Esophagus squamous epithelium (tissue), 5 donors: ENCODE measurements around the gene TMEM132D. TPM values are rescaled to one million over a fixed set of nuclear protein-coding genes. Genes with fewer than 3 reads are reported as not detected.

Experiments used
- DNase-seq: peaks from one replicate; lab custom pipeline; 2025; lab: John Stamatoyannopoulos, UW
- H3K27ac ChIP-seq, 4 donors: fragments of 200-600 bp; sonication (generic); one replicate each; pipeline ENCODE4 v1.5.1; 2016 to 2019; ENCODE audit warnings: mild to moderate bottlenecking in 1 of 4
- H3K27me3 ChIP-seq, 4 donors: fragments of 200-600 bp; sonication (generic); 1 replicate in 3 of 4; 2 replicates in 1 of 4; pipeline versions ENCODE4 v1.5.1 to v1.6.0; 2017 to 2021; ENCODE audit warnings: antibody characterized with exemption in 1 of 4
- H3K36me3 ChIP-seq, 3 donors: fragments of 200-600 bp; sonication (generic); one replicate each; pipeline ENCODE4 v1.5.1; 2016 to 2019
- H3K4me1 ChIP-seq, 3 donors: fragments of 200-600 bp; sonication (generic); one replicate each; pipeline ENCODE4 v1.5.1; 2017 to 2019
- H3K4me3 ChIP-seq, 4 donors: fragments of 200-600 bp; sonication (generic); 1 replicate in 3 of 4; 2 replicates in 1 of 4; pipeline ENCODE4 v1.5.1; 2016 to 2019; ENCODE audit warnings: mild to moderate bottlenecking in 2 of 4, moderate library complexity in 1 of 4
- H3K9me3 ChIP-seq, 3 donors: fragments of 200-600 bp; sonication (generic); one replicate each; pipeline ENCODE4 v1.5.1; 2016 to 2019
- CTCF ChIP-seq, 6 experiments: fragments of 450-650 bp in 4 of 6; fragments of 200-600 bp in 2 of 6; sonication (generic) in 2 of 6; IDR thresholded peaks; one replicate each; pipeline ENCODE4 v1.5.1; 2016 to 2019; ENCODE audit warnings: antibody characterized with exemption in 6 of 6, mild to moderate bottlenecking in 4 of 6, moderate library complexity in 4 of 6
- POLR2A ChIP-seq, 4 donors: fragments of 450-650 bp; IDR thresholded peaks; one replicate each; pipeline ENCODE4 v1.6.1; 2017; ENCODE audit warnings: antibody characterized with exemption in 4 of 4, mild to moderate bottlenecking in 4 of 4, moderate library complexity in 3 of 4
- WGBS, 2 donors: methylation state at CpG; one replicate each; pipeline ENCODE4 v1.1.5; 2018; 5-methylcytosine and 5-hydroxymethylcytosine counted together
- intact Hi-C: fragments of 100-400 bp; cut with DNase I; formaldehyde crosslinking; loops from one replicate; pipeline ENCODE4 v1.15.0; 2022
- total RNA-seq, 4 donors: library from RNA; depleted of rRNA; stranded (reverse); fragments of >200 nt; gene quantifications; one replicate each; pipeline ENCODE4 v1.1.0, GENCODE V29; 2016
- donor health status: DM: yes; HTN: yes; CAD: no.

The TMEM132D gene
- total RNA-seq, 4 donors from 2014 or later = not detected

- TF ChIP-seq CTCF (IDR thresholded peaks at IDR 0.05) (no peak), POLR2A (IDR thresholded peaks at IDR 0.05) (no peak)
- Histone ChIP-seq H3K4me1 (no peaks in the 10 kb centered on the region), H3K36me3 (no peaks in the 10 kb centered on the region), H3K9me3 (no peaks in the 10 kb centered on the region), H3K27ac (no peak overlapping the region), H3K27me3 (peaks cover 0 to 6% (median 0%) of the 10 kb centered on the region in 4 donors), H3K4me3 (no peak overlapping the region)
- WGBS, 2 donors = 48 to 49% methylated on average over 4 of the region's 4 CpGs
- no peak for DNase-seq
- intact Hi-C loops = no loop called here
These were observed 672.8 kb downstream of the TMEM132D start for GRCh38 chr12:129230995-129231394.

- Histone ChIP-seq H3K27ac (no peak overlapping the region), H3K4me3 (no peak overlapping the region), H3K27me3 (peaks cover 0 to 6% (median 0%) of the 10 kb centered on the region in 4 donors), H3K9me3 (no peaks in the 10 kb centered on the region), H3K36me3 (no peaks in the 10 kb centered on the region), H3K4me1 (no peaks in the 10 kb centered on the region)
- TF ChIP-seq POLR2A (IDR thresholded peaks at IDR 0.05) (no peak), CTCF (IDR thresholded peaks at IDR 0.05) (no peak)
- intact Hi-C loops = no loop called here
- DNase-seq = no peak
- 58% methylated on average over 6 of the region's 6 CpGs for WGBS, 2 donors
These were observed 677.0 kb downstream of the TMEM132D start for GRCh38 chr12:129226851-129227250.

- peaks cover 0 to 6% (median 0%) of the 10 kb centered on the region in 4 donors for H3K27me3 ChIP-seq
- no peak for TF ChIP-seq CTCF (IDR thresholded peaks at IDR 0.05)
- no peak for TF ChIP-seq POLR2A (IDR thresholded peaks at IDR 0.05)
- DNase-seq = no peak
- no peaks in the 10 kb centered on the region for H3K4me1 ChIP-seq
- 66 to 73% methylated on average over 7 of the region's 7 CpGs for WGBS, 2 donors
- no peak overlapping the region for H3K27ac ChIP-seq
- no peaks in the 10 kb centered on the region for H3K9me3 ChIP-seq
- H3K36me3 ChIP-seq = no peaks in the 10 kb centered on the region
- H3K4me3 ChIP-seq = no peak overlapping the region
- intact Hi-C loops = no loop called here
These were observed 677.8 kb downstream of the TMEM132D start for GRCh38 chr12:129226005-129226404.

- no peaks in the 10 kb centered on the region for H3K36me3 ChIP-seq
- DNase-seq = no peak
- peaks cover 0 to 10% (median 0%) of the 10 kb centered on the region in 3 donors for H3K9me3 ChIP-seq
- 79 to 80% methylated on average over 5 of the region's 5 CpGs for WGBS, 2 donors
- H3K4me1 ChIP-seq = no peaks in the 10 kb centered on the region
- intact Hi-C loops = no loop called here
- H3K27me3 ChIP-seq = no peaks in the 10 kb centered on the region
- H3K4me3 ChIP-seq = no peak overlapping the region
- H3K27ac ChIP-seq = no peak overlapping the region
- TF ChIP-seq CTCF (IDR thresholded peaks at IDR 0.05) (no peak), POLR2A (IDR thresholded peaks at IDR 0.05) (no peak)
These were observed 688.3 kb downstream of the TMEM132D start for GRCh38 chr12:129215556-129215955.

- H3K27me3 ChIP-seq = no peaks in the 10 kb centered on the region
- intact Hi-C loops = no loop called here
- no peak for TF ChIP-seq CTCF (IDR thresholded peaks at IDR 0.05)
- TF ChIP-seq POLR2A (IDR thresholded peaks at IDR 0.05) = no peak
- no peak for DNase-seq
- no peaks in the 10 kb centered on the region for H3K4me1 ChIP-seq
- H3K9me3 ChIP-seq = peaks cover 0 to 10% (median 0%) of the 10 kb centered on the region in 3 donors
- H3K36me3 ChIP-seq = no peaks in the 10 kb centered on the region
- no peak overlapping the region for H3K4me3 ChIP-seq
- WGBS, 2 donors = 53 to 64% methylated on average over 4 of the region's 4 CpGs
- no peak overlapping the region for H3K27ac ChIP-seq
These were observed 690.3 kb downstream of the TMEM132D start for GRCh38 chr12:129213551-129213950.
